GM18909 (cell line): ENCODE data around the gene MTMR1.

Experiments
- ATAC-seq: cut with Tn5 transposase; IDR thresholded peaks from one replicate; pipeline ENCODE4 v1.9.1; 2021; ENCODE audit warnings: mild to moderate bottlenecking; ENCODE audit not compliant: unreplicated experiment, poor library complexity

MTMR1 gene

DNA sequence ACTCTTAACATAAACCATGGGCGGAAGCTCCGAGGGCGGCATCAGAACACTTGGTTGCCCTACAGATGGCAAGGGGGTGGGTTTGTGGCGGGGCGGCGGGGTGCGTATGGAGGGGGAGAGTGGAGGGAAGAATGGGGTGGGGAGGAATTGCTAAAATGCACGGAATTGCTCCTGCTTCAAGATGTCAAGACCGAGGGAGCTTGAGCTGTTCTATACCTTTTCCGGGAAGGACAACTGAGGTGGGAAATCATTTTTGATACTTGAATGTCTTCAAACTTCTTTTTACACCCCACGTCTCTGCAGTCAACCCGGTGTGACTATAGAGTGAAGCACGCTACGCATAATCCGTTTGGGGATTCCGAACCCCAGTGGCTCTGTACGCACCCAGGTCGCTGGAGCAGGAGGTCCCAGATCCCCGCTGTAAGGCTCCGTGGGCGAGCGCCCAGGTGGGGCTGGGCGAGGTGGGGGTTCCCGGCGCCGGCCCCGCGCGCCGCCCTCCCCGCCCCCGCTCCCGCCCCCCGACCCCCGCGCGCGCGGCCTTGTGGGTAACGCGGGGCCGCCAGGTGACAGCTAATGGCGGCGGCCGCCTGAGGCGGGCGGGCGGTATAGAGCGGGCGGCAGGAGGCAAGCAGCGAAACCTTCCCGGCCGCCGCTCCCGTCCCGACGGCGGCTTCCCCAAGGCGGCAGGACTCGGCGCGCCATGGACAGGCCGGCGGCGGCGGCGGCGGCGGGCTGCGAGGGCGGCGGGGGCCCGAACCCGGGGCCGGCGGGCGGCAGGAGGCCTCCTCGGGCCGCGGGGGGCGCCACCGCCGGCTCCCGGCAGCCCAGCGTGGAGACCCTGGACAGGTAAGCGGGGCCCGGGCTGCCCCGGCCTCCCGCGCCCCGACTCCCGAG is at the start of gene MTMR1:
Gene MTMR1 (plus strand): TSS at position 566 of the 894 bp plus-strand sequence. CDS start 135 bp downstream, at position 701.
- ATAC-seq: peak; percentile 55

DNA sequence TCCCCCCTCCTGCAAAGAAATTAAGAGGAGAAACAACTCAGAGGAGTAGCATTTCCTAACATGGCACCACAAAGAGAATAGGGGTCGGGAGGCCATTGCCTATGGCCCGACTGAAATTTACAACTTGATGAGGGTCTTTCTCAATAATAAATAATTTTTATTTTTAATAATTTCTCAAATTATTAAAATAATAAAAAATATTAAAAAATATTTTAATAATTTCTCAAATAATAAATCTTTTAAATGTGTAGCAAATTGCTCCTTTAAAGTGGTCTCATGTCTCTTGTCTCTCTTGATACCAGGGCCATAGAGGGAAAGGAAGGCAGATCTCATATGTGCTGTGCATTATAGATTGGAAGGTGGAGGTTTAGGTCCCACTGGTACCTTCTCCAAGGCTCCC is 49.2 kb upstream of the MTMR1 start:
- ATAC-seq: no peak

DNA sequence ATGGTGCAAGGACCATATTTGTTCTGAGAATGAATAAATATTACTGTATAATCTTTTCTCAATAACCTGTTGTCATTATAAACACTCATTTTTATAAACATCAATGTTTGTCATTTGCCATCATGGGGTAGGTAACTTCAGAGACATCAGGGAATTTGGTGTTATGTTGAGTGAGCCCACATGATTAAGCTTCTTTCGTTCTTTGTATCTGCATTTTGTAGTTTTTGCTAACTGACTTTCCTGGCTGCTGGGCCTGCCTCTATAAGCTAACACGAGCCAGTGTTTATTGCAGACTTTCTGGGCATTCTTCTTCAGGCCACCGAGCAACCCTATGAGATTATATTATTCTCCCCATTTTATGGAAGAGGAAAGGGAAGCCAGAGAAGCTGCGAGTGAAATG is 48.8 kb upstream of the MTMR1 start:
- no peak for ATAC-seq

DNA sequence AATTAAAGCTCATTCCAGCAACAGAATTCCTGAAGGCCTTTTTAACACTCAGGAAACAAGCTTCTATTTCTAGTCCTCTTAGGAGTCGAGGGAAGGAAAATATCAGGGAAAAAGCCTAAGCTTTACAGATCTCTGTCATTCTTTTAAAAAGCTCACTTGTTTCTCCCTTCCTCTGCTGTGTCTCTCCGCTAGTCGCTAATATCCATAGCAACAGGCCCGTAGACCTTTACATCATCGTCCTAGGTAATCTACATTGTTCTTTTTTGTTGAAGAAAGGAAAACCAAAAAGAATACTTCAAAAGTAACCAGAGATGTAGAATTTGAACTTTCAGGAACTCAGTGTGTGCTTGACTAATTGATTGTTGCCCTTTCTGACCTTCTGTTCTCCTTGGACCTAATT is 45.9 kb upstream of the MTMR1 start:
- ATAC-seq: no peak

DNA sequence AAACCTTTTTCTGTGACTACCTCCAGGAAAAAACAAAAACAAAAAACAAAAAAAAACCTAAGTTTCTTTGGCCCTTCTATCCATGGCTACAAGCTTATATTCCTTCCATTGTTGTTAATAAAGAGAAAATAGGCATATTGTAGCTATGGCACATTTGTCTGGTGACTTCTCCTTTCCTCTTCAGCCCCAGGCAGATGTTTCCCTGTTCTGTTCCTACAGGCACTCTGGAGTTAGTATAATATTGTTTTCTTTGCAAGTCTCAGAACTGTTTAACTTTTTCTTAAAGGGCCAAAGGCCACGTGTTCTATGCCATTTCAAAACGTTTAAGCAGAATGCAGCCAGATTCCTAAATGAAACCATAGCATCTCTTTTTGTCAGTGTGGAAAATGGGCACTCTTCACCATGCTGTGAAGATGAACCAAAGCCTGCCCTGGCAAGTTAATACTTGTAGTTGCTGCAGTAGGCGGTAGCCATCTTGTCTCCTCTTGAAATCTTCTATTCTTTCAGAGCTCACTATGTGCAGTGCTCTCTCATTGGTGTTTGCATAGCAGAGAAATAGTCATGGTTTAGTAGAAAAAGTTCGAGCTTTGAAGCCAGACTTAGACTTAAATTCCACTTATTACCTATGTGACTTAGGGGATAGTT is 44.8 kb upstream of the MTMR1 start:
- ATAC-seq: no peak

DNA sequence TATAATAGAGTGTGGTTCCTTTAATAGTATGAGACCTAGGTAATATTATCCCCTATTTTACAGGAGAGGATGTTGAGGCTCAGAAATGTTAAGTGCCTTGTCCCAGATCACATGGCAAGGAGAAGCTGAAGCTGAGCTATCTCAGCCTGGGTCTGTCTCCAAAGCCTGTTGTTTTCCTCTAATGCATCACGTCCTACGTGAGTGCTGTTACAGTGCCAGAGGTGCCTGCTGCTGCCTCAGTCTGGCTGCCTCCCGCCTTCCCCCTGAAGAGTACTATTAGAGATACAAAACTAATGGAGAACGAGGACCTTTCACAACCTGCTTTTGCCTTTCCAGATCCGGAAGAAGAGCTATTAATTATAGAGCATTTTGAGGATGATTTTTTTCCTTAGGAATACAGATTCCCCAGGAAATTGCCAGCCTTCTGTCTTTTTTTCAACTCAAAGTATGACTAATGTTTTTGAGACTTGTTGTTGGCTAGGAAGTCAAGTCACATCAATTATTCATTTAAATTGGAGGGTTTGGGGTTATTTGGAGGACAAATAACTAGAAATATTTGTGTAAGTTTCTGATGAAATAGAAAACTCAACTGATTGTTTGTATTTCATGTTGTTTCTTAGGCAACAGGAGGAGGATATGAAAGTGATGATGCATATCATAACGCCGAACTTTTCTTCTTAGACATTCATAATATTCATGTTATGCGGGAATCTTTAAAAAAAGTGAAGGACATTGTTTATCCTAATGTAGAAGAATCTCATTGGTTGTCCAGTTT is 43.9 kb upstream of the MTMR1 start:
- no peak for ATAC-seq

DNA sequence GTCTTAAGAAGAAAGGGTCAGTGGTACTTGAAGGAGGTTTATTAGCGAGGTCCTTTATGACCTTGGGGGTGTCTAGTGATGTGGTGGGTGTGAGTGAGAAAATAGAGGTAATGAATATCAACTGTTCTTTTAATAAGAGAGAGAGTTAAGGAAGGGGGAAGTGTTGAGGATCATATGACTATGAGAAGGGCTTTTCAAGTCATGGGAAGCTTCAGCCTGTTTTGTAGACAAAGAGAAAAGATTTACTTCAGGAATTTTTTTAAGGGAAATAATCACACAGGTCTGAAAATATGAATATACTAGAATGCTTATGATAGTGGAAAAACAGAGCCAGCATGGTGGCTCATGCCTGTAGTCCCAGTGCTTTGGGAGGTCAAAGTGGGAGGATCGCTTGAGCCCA is 41.3 kb upstream of the MTMR1 start:
- ATAC-seq: no peak

DNA sequence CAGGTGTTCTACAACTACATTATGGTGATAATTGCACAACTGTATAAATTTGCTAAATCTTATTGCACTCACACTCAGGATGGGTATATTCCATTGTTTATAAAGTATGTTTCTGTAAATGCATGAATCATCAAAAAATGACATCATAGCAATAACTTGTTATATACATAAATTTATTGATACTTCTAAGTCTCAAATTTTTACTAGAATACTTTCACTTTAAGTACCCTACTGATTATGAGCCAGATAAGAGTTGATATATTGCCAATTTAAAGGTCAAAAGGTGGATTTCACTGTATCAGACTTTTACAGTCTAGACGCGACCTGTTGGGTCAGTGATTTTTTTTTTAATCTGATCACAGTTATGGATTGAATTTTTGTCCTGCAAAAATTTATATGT is 37.4 kb upstream of the MTMR1 start:
- no peak for ATAC-seq

DNA sequence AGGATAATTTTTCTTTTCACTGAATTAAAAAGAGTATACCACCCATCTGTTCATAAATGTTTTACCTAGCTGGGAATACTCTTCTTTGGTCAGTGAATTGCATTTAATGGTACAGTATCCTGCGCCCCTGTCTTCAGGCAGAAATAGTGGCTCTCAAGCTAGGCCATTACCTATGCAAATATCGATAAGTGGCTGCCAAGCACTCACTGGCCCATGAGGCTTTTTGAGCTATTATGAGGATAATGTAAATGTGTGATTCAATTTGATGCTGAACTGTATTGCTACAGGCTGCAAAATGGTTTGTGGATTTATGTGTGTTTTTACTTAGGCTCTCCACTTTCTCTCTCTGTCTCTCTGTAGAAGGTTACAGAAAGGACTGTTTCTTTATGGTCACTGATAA is 30.1 kb upstream of the MTMR1 start:
- ATAC-seq: no peak

DNA sequence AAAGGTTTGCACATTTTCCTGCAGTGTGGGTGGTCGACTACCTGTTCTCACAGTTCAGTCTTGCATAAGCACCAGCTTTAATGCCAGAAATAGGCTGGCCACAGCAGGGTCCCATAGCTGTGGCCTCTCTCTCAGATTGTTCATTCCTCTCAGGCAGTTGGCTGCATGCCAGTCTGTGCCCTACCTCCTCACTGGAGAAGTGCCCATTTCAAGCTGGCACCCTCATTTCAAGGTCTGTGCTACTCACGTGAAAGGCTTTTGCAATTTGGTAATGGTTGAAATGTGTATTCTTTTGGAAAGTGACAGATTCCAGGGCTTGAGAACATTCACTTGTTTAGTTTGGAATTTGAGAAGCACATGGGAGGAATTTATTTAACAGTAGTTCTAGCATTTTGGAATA is 28.9 kb upstream of the MTMR1 start:
- no peak for ATAC-seq

DNA sequence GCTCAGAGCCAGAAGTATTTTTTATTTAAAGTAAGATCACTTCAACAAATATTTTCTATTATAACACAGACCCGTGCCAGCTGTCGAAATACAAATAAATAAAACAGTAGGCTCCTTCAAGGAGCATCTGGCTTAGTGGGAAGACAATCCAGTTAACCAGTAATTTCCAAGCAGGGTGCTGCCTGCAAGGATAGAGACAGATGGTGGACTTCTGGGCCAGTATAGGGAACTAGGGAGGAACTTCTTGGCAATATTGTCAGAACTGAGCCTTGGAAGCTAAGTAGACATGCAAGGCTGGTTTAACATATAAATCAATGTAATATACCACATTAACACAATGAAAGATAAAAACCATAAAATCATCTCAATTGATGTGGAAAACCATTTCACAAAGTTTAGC is 17.0 kb upstream of the MTMR1 start:
- no peak for ATAC-seq

DNA sequence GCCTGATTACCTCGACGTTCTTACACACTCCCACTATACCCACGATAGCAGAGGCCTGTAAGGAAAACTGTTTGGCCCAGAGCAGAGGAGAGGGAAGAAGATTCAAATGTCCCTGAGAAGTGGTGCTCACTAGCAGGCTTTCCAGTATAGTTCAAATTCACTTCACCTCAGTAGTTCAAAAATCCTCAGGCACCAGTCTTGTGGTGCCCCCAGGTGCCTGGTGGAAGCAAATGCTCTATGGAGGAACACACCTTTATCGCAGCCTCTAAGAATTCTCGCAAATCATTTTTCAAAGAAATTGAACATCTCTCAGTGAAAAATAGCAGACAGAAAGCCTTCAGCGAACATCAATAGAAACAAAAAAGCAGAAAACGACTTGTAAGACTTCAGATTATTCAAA is 12.2 kb upstream of the MTMR1 start:
- no peak for ATAC-seq

DNA sequence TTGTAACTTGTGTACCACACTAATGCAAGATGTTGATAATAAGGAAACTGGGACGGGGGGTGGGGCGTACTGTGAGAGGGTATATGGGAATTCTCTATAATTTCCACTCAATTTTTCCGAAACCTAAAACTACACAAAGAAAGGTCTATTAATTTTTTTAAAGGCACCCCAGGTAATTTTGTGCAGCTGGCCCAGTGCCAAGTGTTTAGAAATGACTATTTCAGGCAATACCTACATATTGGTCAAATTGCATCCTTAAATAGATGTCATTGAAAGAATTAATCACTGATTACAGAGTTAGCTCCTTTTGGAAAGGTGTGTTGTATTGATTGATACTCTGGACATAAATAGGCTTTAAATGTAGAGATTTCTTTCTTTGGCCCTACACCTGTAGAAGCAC is 10.1 kb upstream of the MTMR1 start:
- no peak for ATAC-seq

DNA sequence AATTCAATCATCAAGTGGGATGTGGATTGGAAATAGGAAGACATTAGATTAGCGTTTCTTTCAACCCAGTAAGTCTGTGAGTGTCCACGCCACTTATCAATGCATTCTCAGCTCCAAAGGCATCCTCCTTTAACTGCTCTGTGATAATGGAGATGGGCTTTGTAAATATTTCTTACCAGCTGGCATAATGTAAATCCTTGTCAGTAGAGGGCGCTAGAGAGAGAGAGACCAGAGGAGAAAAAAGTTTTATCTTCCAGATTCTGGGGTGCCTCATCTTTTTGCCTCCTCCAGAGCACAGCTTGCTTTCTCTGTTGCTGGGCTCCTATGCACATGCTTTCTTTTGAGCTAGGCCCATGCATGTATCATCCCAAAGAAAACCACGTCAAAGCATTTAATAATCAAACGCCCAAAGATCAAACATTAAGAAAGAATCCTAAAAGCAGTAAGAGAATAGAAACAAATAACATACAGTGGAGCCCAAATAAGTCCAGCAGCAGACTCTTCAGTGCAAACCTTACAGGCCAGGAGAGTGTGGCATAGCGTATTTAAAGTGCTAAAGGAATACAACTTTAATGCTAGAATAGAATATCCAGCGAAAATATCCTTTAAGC is 9.6 kb upstream of the MTMR1 start:
- no peak for ATAC-seq

DNA sequence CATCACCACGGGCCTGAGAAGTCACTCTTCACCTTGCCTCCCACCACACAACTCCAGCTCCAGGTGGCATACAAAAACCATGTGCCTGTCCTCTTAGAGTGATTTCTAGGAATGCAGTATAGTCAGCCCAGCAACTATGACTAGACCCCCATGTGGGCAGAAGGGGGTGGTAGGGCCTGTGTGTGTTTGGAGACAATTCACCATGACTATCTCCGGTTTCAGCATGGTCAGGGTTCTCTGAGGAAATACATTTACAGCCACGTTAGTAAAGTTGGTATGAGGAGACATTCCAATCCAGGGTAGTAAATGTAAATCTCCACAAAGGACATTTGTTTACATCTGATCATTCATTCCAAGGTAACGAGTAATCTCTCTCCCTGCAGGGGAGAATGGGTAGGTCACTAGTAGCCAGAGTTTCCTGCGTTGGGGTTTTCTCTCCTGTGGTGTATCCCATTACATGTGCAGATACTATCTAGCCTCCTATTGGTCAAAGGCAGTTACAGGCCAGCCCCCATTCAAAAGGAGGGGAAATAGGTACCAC is 4.2 kb upstream of the MTMR1 start:
- ATAC-seq: no peak

DNA sequence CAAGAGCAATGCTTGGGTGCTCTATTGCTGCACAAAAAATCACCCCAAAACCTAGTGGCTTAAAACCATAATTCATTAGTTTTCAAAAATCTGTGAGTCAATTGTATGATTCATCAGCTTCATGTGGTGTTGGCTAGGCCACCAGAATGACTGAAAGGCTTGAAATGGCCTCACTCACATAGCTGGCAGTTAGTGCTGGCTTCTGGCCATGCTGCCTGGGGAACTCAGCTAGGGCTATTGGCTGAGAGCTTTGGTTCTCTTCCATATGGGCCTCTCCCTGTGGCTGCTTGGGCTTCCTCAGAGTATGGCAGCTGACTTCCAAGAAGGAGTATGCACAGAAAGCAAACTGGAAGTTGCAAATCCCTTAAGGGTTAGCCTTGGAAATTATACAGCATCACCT is 3.1 kb upstream of the MTMR1 start:
- no peak for ATAC-seq

DNA sequence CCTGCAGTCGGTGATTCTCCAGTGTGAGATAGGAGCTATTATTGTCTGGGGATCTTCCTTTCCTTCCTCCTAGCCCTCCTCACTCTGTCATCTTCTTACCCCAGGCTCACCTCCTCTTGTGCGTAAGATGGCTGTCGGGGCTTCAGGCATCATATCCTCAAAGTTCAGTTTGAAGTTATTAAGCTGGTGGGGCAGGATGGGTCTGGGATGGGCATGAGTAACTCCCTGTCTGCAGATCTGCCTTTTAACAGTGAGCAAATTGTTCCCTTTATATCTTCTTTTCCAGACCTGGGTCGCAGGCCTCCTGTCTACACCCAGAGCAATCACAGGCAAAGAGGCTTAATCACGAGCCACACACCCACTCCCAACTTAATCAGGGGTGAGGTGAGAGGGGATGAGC is 900 bp upstream of the MTMR1 start:
- no peak for ATAC-seq

DNA sequence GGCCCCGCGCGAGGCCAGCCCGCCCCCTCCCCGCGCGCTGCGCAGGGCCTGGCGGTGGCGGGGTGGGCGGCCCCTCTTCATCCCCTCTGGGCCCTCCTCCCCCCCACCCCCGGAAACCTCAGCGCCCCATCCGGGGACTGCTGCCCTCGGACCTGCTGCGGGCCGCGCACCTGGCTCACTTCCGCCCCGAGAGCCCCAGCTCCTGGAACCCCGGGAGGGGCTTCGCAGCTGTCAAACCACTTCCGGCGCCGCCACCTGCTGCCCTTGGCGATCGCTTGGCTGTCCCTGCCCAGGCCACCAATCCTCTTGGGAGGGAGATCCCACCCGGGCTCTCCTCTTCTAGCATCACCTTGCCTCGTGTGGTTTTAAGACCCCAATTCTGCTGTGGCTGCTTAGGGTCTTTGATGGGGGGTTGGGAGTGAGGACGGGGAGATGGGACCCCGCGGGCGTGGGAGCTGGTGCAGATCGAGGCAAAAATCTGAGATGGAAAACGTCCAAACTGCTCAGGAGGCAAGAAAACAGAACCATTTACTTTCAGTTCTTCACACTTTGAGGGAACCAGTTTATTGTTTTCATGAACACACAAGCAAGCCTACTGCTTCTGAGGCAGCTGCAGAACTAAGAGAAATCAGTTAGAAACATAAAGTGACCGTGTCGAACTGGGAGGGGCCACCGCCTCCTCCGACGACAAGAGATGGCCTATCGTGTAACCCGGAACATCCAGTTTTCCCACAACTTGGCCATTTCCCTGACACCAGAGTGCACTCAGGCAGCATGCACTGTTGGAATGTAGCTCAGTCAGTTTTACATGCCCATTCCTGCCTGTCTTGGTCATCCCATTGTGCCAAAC is 754 bp downstream of the MTMR1 start:
- peak; percentile 74 for ATAC-seq

DNA sequence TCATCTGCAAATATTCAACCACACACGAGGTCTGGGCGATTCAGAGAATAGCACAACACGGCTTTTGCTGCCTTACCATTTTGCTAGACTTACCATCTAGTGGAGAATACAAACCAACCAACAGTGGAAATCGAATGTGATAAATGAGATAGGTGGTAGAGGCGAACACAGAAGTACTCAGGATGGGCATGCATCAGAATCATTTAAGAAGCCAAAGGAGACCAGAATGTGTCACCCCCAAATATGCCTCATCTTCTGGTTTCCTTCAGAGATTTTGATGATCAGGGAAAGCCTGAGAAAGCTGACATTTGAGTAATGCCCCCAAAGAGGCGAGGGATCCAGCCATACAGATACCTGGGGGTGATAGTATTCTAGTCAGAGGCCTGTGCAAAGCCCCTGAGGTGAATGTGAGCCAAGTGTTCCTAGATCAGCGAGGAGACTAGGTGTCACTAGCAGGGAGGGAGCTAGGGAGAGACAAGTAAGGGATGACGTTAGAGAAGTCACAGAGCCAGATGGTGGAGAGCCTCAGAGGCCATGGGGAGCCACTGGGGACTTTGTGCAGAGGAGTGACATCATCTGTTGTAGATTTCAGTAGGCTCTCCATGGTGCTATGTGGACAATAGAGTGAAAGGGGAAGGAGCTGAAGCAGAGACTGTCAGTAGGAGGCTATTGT is 1.7 kb downstream of the MTMR1 start:
- peak; percentile 31 for ATAC-seq
